Thoracic aorta (tissue), 2 donors: Measurements from ENCODE around the gene VSTM2L. TPM values are rescaled to one million over a fixed set of nuclear protein-coding genes. Genes with fewer than 3 reads are reported as not detected.
"Not testable (repeated sequence)": the region's sequence is repeated elsewhere in the genome, so short reads cannot be mapped to it uniquely, and the experiment has no call there.

Experiments
- ATAC-seq: fragments of 150-250 bp; one replicate; pipeline ENCODE4 v1.8.0; 2017; ENCODE audit warnings: low read depth; ENCODE audit not compliant: insufficient number of reproducible peaks, low FRiP score
- DNase-seq: peaks from one replicate; pipeline ENCODE4 v3.0.0-alpha.2; 2020; ENCODE audit warnings: low spot score
- H3K27ac ChIP-seq, 2 donors: fragments of 200-600 bp; sonication (generic); 1 replicate in 1 of 2; 2 replicates in 1 of 2; pipeline ENCODE4 v1.5.1; 2016; ENCODE audit warnings: mild to moderate bottlenecking in 2 of 2, moderate library complexity in 2 of 2
- H3K27me3 ChIP-seq: fragments of 200-600 bp; sonication (generic); replicated peaks from 2 replicates; pipeline ENCODE4 v1.6.0; 2016; ENCODE audit warnings: mild to moderate bottlenecking; ENCODE audit not compliant: insufficient read depth
- H3K36me3 ChIP-seq: fragments of 200-600 bp; sonication (generic); one replicate; pipeline ENCODE4 v1.5.1; 2016
- H3K4me1 ChIP-seq, 2 donors: fragments of 200-600 bp; sonication (generic); 1 replicate in 1 of 2; 2 replicates in 1 of 2; pipeline versions ENCODE4 v1.5.1 to v1.6.0; 2016; ENCODE audit warnings: low read depth in 2 of 2, mild to moderate bottlenecking in 1 of 2; ENCODE audit not compliant: control insufficient read depth in 1 of 2
- H3K4me3 ChIP-seq: fragments of 200-600 bp; sonication (generic); 2 replicates; pipeline ENCODE4 v1.5.1; 2016; ENCODE audit warnings: mild to moderate bottlenecking
- H3K9me3 ChIP-seq: fragments of 200-600 bp; sonication (generic); 2 replicates; pipeline ENCODE4 v1.5.1; 2016
- total RNA-seq, 2 donors: library from RNA; depleted of rRNA; stranded (reverse); fragments of >200 nt; gene quantifications; one replicate each; pipeline versions ENCODE4 v1.1.0 to v1.2.3, GENCODE V29; 2016
- TF ChIP-seq, protein P1 (sequence below): fragments of 200-600 bp; sonication (generic); IDR thresholded peaks from one replicate; pipeline ENCODE4 v1.5.1; 2019; ENCODE audit warnings: antibody characterized with exemption

Gene VSTM2L, protein sequence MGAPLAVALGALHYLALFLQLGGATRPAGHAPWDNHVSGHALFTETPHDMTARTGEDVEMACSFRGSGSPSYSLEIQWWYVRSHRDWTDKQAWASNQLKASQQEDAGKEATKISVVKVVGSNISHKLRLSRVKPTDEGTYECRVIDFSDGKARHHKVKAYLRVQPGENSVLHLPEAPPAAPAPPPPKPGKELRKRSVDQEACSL
- total RNA-seq: 1 to 10 TPM in 1 of 2 donors, under 1 TPM in 1; 0.68 to 5.4 TPM

DNA sequence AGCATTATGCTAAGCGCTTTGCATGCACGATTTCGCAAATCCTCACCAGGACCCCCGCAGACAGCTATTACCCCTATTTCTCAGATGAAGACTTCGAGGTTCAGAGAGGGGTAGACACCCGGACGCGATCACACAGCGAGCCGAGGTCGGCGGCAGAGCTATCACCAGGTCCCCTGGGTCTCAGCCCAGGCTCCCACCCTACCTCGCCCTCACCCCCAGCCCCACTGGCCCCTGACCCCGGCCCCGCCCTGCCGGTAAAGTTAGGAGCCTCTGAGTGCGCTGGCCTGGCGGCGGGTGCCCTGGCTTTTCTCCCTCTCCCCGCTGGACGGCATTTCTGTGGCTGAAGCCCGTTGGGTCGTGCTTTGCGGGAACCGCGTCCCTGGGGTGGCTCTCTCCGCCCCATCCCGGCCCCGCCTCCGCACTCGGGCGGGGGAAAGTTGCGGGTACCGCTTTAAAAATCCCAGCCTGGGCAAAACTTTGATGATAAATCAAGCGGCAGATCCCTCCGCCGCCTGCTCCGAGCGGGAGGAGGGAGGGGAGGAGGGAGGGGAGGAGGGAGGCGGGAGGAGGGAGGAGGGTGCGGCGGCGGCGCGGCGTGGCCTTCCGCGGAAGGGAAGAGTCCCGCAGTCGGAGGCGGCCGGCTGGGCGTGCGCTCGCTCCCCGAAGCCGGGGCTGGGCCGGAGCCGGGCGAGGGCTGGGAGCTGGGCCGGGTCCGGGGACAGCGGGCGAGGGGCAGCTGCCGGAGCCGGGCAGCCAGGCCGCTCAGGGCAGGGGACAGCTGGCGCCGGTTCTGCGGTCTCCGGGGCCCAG, at the start of gene VSTM2L:
TSS of gene VSTM2L (plus strand) at position 624 of the 810 bp plus-strand sequence. CDS start 224 bp downstream, outside the sequence.
- Histone ChIP-seq H3K27ac (no peak within 1 kb of the TSS), H3K9me3 (no peaks in the 10 kb centered on the region), H3K4me1 (peaks cover 0 to 5% of the 10 kb centered on the region in 2 donors), H3K27me3 (no peaks in the 10 kb centered on the region), H3K36me3 (no peaks in the 10 kb centered on the region), H3K4me3 (peak within 1 kb of the TSS; percentile 58)
- ATAC-seq (no peak), DNase-seq (no peak)
- TF ChIP-seq, protein P1, sequence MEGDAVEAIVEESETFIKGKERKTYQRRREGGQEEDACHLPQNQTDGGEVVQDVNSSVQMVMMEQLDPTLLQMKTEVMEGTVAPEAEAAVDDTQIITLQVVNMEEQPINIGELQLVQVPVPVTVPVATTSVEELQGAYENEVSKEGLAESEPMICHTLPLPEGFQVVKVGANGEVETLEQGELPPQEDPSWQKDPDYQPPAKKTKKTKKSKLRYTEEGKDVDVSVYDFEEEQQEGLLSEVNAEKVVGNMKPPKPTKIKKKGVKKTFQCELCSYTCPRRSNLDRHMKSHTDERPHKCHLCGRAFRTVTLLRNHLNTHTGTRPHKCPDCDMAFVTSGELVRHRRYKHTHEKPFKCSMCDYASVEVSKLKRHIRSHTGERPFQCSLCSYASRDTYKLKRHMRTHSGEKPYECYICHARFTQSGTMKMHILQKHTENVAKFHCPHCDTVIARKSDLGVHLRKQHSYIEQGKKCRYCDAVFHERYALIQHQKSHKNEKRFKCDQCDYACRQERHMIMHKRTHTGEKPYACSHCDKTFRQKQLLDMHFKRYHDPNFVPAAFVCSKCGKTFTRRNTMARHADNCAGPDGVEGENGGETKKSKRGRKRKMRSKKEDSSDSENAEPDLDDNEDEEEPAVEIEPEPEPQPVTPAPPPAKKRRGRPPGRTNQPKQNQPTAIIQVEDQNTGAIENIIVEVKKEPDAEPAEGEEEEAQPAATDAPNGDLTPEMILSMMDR: no peak

DNA sequence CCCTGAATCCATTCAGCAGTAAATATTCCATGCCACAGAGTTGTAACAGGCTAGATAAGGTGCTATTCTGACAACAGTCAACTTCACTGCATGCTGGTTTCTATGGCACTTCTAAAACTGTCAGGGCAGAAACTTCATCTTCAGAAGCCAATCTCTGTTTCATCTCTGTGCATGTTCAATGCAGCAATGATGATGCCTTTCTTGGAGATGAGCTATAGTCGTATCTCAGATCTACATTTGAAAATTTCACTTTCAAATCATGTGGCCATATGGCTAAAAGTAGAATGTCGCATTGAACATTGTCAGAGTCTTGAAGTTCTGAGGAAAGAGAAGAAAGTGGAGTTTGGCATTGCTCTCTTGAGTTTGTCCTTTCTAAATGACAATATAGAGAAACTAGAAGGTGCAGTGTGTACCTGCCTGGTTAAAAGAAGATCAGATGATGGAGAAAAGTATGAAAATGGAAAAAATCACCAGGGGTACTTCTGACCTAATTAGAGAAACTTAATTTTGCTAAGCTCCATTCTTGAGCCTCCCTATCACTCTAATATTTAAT, 49.0 kb upstream of the VSTM2L start:
- peaks cover 9% of the 10 kb centered on the region for H3K36me3 ChIP-seq
- H3K27me3 ChIP-seq: no peaks in the 10 kb centered on the region
- no peak overlapping the region for H3K27ac ChIP-seq
- no peaks in the 10 kb centered on the region for H3K4me1 ChIP-seq
- no peaks in the 10 kb centered on the region for H3K9me3 ChIP-seq
- no peak for ATAC-seq
- TF ChIP-seq, protein P1: no peak
- no peak for DNase-seq
- H3K4me3 ChIP-seq: no peak overlapping the region

DNA sequence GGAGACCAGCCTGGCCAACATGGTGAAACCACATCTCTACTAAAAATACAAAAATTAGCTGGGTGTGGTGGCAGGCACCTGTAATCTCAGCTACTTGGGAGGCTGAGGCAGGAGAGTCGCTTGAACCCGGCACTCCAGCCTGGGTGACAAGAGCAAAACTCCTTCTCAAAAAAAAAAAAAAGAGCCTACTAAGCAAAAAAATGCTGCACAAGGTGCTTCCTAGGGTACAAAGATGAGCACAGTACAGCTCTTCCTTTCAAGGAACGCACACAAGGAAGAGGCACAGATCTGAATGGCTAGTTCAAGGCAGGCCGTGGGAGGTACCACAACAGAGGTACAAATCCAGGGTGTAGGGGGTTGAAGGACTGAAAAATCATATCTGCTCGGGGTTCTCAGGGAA, 46.9 kb upstream of the VSTM2L start:
- H3K9me3 ChIP-seq, H3K4me1 ChIP-seq, H3K27me3 ChIP-seq, H3K4me3 ChIP-seq, H3K27ac ChIP-seq, ATAC-seq, DNase-seq: not testable (repeated sequence)
- H3K36me3 ChIP-seq: peaks cover 14% of the 10 kb centered on the region

DNA sequence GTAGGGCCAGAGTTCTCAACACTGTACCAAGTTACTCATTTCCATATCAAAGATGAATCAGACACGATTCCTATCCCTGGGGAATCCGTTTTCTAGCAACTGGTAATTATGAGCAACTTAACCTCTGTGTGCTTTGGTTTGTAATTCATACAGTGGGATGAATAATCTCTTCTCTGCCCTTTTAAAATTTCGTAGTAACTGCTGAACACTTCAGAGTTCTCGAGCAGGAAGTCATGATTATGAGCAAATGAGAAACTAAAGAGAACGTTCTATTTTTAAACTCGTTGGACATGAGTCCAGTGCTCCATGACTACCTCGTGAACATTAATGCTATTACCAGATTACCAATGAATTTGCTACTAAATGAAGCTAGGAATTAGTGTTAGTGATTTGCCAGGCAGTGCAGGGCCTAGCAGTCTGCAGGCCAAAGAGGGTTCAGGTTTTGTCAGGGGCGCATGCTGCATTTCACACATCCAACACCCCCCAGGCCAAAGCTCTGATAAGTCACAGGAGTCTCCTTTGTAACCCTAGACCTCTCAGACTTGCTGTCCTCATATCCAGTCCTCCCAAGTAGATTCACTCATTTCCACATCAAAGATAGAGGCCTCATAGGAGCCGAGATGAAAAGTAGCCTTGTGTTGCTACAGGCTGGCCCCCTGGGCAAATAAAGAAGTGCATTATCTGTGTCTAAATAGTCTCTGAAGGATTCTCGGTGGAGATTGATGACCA, 45.8 kb upstream of the VSTM2L start:
- Histone ChIP-seq H3K27ac (no peak overlapping the region), H3K4me1 (no peaks in the 10 kb centered on the region), H3K4me3 (no peak overlapping the region), H3K27me3 (no peaks in the 10 kb centered on the region), H3K9me3 (no peaks in the 10 kb centered on the region), H3K36me3 (peaks cover 16% of the 10 kb centered on the region)
- ATAC-seq: no peak
- TF ChIP-seq, protein P1: no peak
- DNase-seq: no peak

DNA sequence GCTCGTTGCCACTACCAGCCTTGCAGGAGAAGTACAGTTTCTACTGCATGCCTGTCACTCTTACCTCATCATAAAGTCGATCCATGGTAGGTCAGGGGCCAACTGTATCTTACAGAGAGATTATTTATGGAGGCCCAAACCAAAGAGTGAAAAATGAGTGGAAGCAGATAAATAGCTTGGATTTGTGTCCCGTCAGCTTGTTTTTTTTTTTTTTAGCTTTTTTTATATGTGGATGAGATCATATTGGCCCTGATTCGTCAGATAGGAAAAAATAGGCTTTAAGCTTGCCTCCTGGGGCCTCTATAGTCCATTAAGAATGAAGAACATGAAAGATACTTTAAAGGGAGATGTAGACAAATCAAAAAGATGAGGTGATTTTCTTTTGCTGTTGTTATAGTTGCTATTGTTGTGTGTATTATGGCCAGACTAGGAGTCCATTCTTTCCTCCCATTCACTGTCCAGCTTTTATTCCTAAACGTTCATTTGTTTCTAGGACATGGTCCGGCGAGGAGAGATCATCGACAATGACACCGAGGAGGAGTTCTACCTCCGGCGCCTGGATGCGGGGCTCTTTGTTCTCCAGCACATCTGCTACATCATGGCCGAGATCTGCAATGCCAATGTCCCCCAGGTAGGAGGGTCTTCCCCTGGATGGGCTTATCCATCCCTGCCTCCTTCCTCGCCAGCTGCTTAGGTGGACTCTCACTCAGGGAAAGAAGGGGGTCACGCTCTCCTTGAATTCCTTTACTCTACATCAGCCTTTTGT, 43.3 kb upstream of the VSTM2L start:
- Histone ChIP-seq H3K27ac (no peak overlapping the region), H3K36me3 (peaks cover 24% of the 10 kb centered on the region), H3K4me3 (no peak overlapping the region), H3K4me1 (no peaks in the 10 kb centered on the region), H3K27me3 (no peaks in the 10 kb centered on the region), H3K9me3 (no peaks in the 10 kb centered on the region)
- TF ChIP-seq, protein P1: no peak
- DNase-seq (no peak), ATAC-seq (no peak)
